Transverse colon (tissue), 4 donors: ENCODE data around the gene ZNF652. TPM values are rescaled to one million over a fixed set of nuclear protein-coding genes. Genes with fewer than 3 reads are reported as not detected.
"Not testable (repeated sequence)": the region's sequence is repeated elsewhere in the genome, so short reads cannot be mapped to it uniquely, and the experiment has no call there.

Experiments
- DNase-seq: peaks from one replicate; pipeline ENCODE4 v3.0.0-alpha.2; 2019
- H3K27ac ChIP-seq, 4 donors: fragments of 200-600 bp; sonication (generic); 2 replicates each; pipeline ENCODE4 v1.5.1; 2016 to 2018; ENCODE audit warnings: inconsistent platforms in 4 of 4
- H3K27me3 ChIP-seq: fragments of 200-600 bp; sonication (generic); 2 replicates; pipeline ENCODE4 v1.5.1; 2017; ENCODE audit warnings: inconsistent platforms
- H3K36me3 ChIP-seq, 4 donors: fragments of 200-600 bp; sonication (generic); 2 replicates each; pipeline ENCODE4 v1.5.1; 2017 to 2019; ENCODE audit warnings: inconsistent platforms in 4 of 4
- H3K4me1 ChIP-seq, 4 donors: fragments of 200-600 bp; sonication (generic); 2 replicates each; pipeline ENCODE4 v1.5.1; 2017 to 2020; ENCODE audit warnings: inconsistent platforms in 4 of 4
- H3K4me3 ChIP-seq, 4 donors: fragments of 200-600 bp; sonication (generic); 1 replicate in 1 of 4; 2 replicates in 3 of 4; pipeline versions ENCODE4 v1.5.1 to v1.6.1; 2017 to 2019; ENCODE audit warnings: inconsistent platforms in 4 of 4
- H3K9me3 ChIP-seq, 2 donors: fragments of 200-600 bp; sonication (generic); 2 replicates each; pipeline ENCODE4 v1.5.1; 2017 to 2019; ENCODE audit warnings: inconsistent platforms in 2 of 2
- CTCF ChIP-seq, 5 experiments: fragments of 200-600 bp in 3 of 5; fragments of 450-650 bp in 2 of 5; sonication (generic) in 3 of 5; IDR thresholded peaks; 1 replicate in 2 of 5; 2 replicates in 3 of 5; pipeline ENCODE4 v1.5.1; 2016 to 2017; ENCODE audit warnings: antibody characterized with exemption in 5 of 5, inconsistent platforms in 3 of 5, mild to moderate bottlenecking in 2 of 5, moderate library complexity in 1 of 5
- EP300 ChIP-seq: sonication (generic); formaldehyde crosslinking; IDR thresholded peaks from one replicate; pipeline ENCODE4 v1.6.1; 2017; ENCODE audit warnings: antibody characterized with exemption, low read depth
- POLR2A ChIP-seq: fragments of 450-650 bp; IDR thresholded peaks from one replicate; pipeline ENCODE4 v1.6.1; 2016; ENCODE audit warnings: antibody characterized with exemption, mild to moderate bottlenecking, moderate library complexity
- POLR2AphosphoS5 ChIP-seq, 3 donors: sonication (generic); formaldehyde crosslinking; IDR thresholded peaks; one replicate each; pipeline ENCODE4 v1.6.1; 2016; ENCODE audit warnings: antibody characterized with exemption in 3 of 3
- WGBS, 2 donors: methylation state at CpG; one replicate each; pipeline ENCODE4 v1.1.5; 2018; ENCODE audit warnings: low coverage in 1 of 2; 5-methylcytosine and 5-hydroxymethylcytosine counted together
- in situ Hi-C, 4 donors: fragments of 200-750 bp; cut with MboI; loops; one replicate each; pipeline versions ENCODE4 v1.15.0 to v1.15.1; 2017; ENCODE audit warnings: low sequenced_read_pairs in 3 of 4, low pct_ligation_motif_present in 1 of 4, low pct_unique_long_range_greater_than_20kb in 1 of 4
- intact Hi-C: fragments of 100-400 bp; cut with DNase I; formaldehyde crosslinking; loops from one replicate; pipeline ENCODE4 v1.15.1; 2023; ENCODE audit warnings: low total_unique reads
- total RNA-seq, 4 donors: library from RNA; depleted of rRNA; stranded (reverse); fragments of >200 nt; gene quantifications; one replicate each; pipeline ENCODE4 v1.1.0, GENCODE V29; 2016

Gene ZNF652
- total RNA-seq, 4 donors from 2014 or later = 25.8 to 55.6 (median 50.2) TPM

GRCh38 chr17:49365667-49366066 is 3.6 kb upstream of the ZNF652 start:
- in situ Hi-C loops (no loop called here), intact Hi-C loops (no loop called here)
- no peaks in the 10 kb centered on the region for H3K36me3 ChIP-seq
- no peak overlapping the region for H3K27ac ChIP-seq
- no peak overlapping the region for H3K4me3 ChIP-seq
- no peaks in the 10 kb centered on the region for H3K9me3 ChIP-seq
- TF ChIP-seq EP300 (no peak), POLR2AphosphoS5 (IDR thresholded peaks at IDR 0.05) (no peak), CTCF (IDR thresholded peaks at IDR 0.05) (no peak), POLR2A (no peak)
- no peak for DNase-seq
- H3K27me3 ChIP-seq = no peaks in the 10 kb centered on the region
- WGBS, 2 donors = 40 to 56% methylated on average over 1 to 2 of the region's 2 CpGs
- peaks cover 0 to 10% (median 1%) of the 10 kb centered on the region in 4 donors for H3K4me1 ChIP-seq

GRCh38 chr17:49365126-49365525 is 3.1 kb upstream of the ZNF652 start:
- H3K4me3 ChIP-seq, H3K36me3 ChIP-seq, H3K27ac ChIP-seq, intact Hi-C loops, H3K27me3 ChIP-seq, DNase-seq, H3K9me3 ChIP-seq, in situ Hi-C loops: not testable (repeated sequence)
- peaks cover 0 to 15% (median 4%) of the 10 kb centered on the region in 4 donors for H3K4me1 ChIP-seq
- 97 to 100% methylated on average over 2 to 10 of the region's 10 CpGs for WGBS, 2 donors

- H3K9me3 ChIP-seq = no peaks in the 10 kb centered on the region
- DNase-seq = no peak
- in situ Hi-C loops = no loop called here
- WGBS, 2 donors = 76 to 90% methylated on average over 2 of the region's 2 CpGs
- H3K36me3 ChIP-seq = no peaks in the 10 kb centered on the region
- no peak overlapping the region for H3K4me3 ChIP-seq
- intact Hi-C loops = no loop called here
- no peaks in the 10 kb centered on the region for H3K27me3 ChIP-seq
- H3K4me1 ChIP-seq = peaks cover 6 to 25% (median 14%) of the 10 kb centered on the region in 4 donors
- no peak for TF ChIP-seq POLR2A
- no peak for TF ChIP-seq EP300
- no peak for TF ChIP-seq POLR2AphosphoS5 (IDR thresholded peaks at IDR 0.05)
- no peak for TF ChIP-seq CTCF (IDR thresholded peaks at IDR 0.05)
- H3K27ac ChIP-seq = no peak overlapping the region
Observed at GRCh38 chr17:49364119-49364518, 2.1 kb upstream of the ZNF652 start.

- Histone ChIP-seq H3K9me3 (no peaks in the 10 kb centered on the region), H3K27ac (no peak overlapping the region), H3K4me1 (peaks cover 15 to 34% (median 17%) of the 10 kb centered on the region in 4 donors), H3K36me3 (no peaks in the 10 kb centered on the region), H3K27me3 (no peaks in the 10 kb centered on the region), H3K4me3 (no peak overlapping the region)
- TF ChIP-seq CTCF (IDR thresholded peaks at IDR 0.05) = no peak
- no peak for TF ChIP-seq EP300
- TF ChIP-seq POLR2AphosphoS5 (IDR thresholded peaks at IDR 0.05) = no peak
- TF ChIP-seq POLR2A = no peak
- DNase-seq = no peak
- WGBS, 2 donors = 94 to 100% methylated on average over 4 of the region's 4 CpGs
- intact Hi-C loops (no loop called here), in situ Hi-C loops (no loop called here)
Observed at GRCh38 chr17:49363251-49363650, 1.2 kb upstream of the ZNF652 start.

GRCh38 chr17:49362723-49363117 is 670 bp upstream of the ZNF652 start:
- Histone ChIP-seq H3K27me3 (no peaks in the 10 kb centered on the region), H3K4me3 (peak overlapping the region; percentile 21 to 92 (median 79)), H3K36me3 (no peaks in the 10 kb centered on the region), H3K9me3 (no peaks in the 10 kb centered on the region), H3K4me1 (peaks cover 18 to 39% (median 23%) of the 10 kb centered on the region in 4 donors), H3K27ac (peak overlapping the region; percentile 92 to 98 (median 98))
- in situ Hi-C loops (no loop called here), intact Hi-C loops (no loop called here)
- 14 to 15% methylated on average over 4 to 10 of the region's 10 CpGs for WGBS, 2 donors
- TF ChIP-seq POLR2A (no peak), EP300 (no peak), POLR2AphosphoS5 (IDR thresholded peaks at IDR 0.05) (no peak), CTCF (IDR thresholded peaks at IDR 0.05) (no peak)
- DNase-seq = no peak
